Psoas muscle (tissue), 8 donors: ENCODE data around the gene MID1. TPM values are rescaled to one million over a fixed set of nuclear protein-coding genes. Genes with fewer than 3 reads are reported as not detected.

ENCODE experiments used
- ATAC-seq, 4 donors: fragments of 200-7000 bp; cut with Tn5 transposase; one replicate each; pipeline ENCODE4 v1.9.1; 2020; ENCODE audit warnings: moderate library complexity in 3 of 4, mild to moderate bottlenecking in 2 of 4
- DNase-seq, 2 donors: peaks; one replicate each; pipeline ENCODE4 v3.0.0-alpha.2; 2020
- H3K27ac ChIP-seq: fragments of 200-600 bp; one replicate; pipeline ENCODE4 v1.8.0; 2022
- H3K27me3 ChIP-seq, 3 donors: fragments of 200-600 bp in 1 of 3; one replicate each; pipeline versions ENCODE4 v1.6.1 to v1.8.0; 2013 to 2022; ENCODE audit warnings: low read length in 2 of 3, mild to moderate bottlenecking in 2 of 3, moderate library complexity in 1 of 3; ENCODE audit not compliant: insufficient read depth in 3 of 3
- H3K36me3 ChIP-seq, 2 donors: fragments of 200-600 bp in 1 of 2; one replicate each; pipeline versions ENCODE4 v1.6.1 to v1.8.0; 2013 to 2022; ENCODE audit warnings: low read depth in 1 of 2, mild to moderate bottlenecking in 1 of 2, moderate library complexity in 1 of 2; ENCODE audit not compliant: insufficient read depth in 1 of 2
- H3K4me1 ChIP-seq: fragments of 200-600 bp; one replicate; pipeline ENCODE4 v1.8.0; 2022
- H3K4me3 ChIP-seq: fragments of 200-600 bp; one replicate; pipeline ENCODE4 v1.8.0; 2022; ENCODE audit warnings: mild to moderate bottlenecking
- H3K9me3 ChIP-seq: fragments of 200-600 bp; one replicate; pipeline ENCODE4 v1.8.0; 2022
- CTCF ChIP-seq: fragments of 200-600 bp; IDR thresholded peaks from one replicate; pipeline ENCODE4 v1.8.0; 2022; ENCODE audit warnings: antibody characterized with exemption
- WGBS, 3 donors: extraction: QIAGEN DNeasy Blood & Tissue Kit; methylation state at CpG; one replicate each; pipeline versions ENCODE4 v1.1.6 to v1.1.7; 2013; 5-methylcytosine and 5-hydroxymethylcytosine counted together
- intact Hi-C, 2 donors: fragments of 100-400 bp; cut with DNase I; formaldehyde crosslinking; loops; one replicate each; pipeline versions ENCODE4 v1.11.0 to v1.14.2; 2022
- long read RNA-seq, 2 donors: library from polyadenylated mRNA; unstranded; transcript quantifications; one replicate each; pipeline ENCODE4 v2.0.0, GENCODE V29; 2021
- polyA plus RNA-seq, 3 donors: library from polyadenylated mRNA; stranded (reverse); fragments of 200-250 nt; gene quantifications; one replicate each; pipeline ENCODE4 v1.2.3, GENCODE V29; 2013
- total RNA-seq, 4 donors: library from RNA; stranded (reverse); fragmentation: NEBNext Ultra II Directional in 2 of 4; extraction: Animal tissue kit (Norgen Biotek cat#: 25700) in 2 of 4; gene quantifications; one replicate each; pipeline versions ENCODE4 v1.2.1 to v1.2.4, GENCODE V29; 2021 to 2023
- donor health status: healthy with polysubstance abuse.
- donor health status: DM: no; HTN: no; CAD: no; lungs with moderate emphysema.
- donor health status: Bipolar disorder and iron deficiency.
- donor health status: healthy.
- donor health status: DM: yes; HTN: yes; CAD: no.
- donor health status: DM: no; HTN: no; CAD: no.
- donor health status: DM: no; HTN: no; CAD: no.
- donor health status: DM: yes; HTN: yes; CAD: no.

MID1 gene
- total RNA-seq: 1 to 10 TPM in 3 of 4 donors, under 1 TPM in 1; 0.90 to 1.6 (median 1.4) TPM
- polyA plus RNA-seq: under 1 TPM; 0.28 to 0.61 (median 0.39) TPM
- long read RNA-seq, donor 1, full-length matches to known transcripts: 1 of 2 reads
- long read RNA-seq, donor 1, partial matches to known transcripts: 0 of 2 reads
- long read RNA-seq, donor 1, other reads (novel, unspliced or antisense): 1 of 2 reads
- long read RNA-seq, donor 2, full-length matches to known transcripts: 1 of 1 reads
- long read RNA-seq, donor 2, partial matches to known transcripts: 0 of 1 reads
- long read RNA-seq, donor 2, other reads (novel, unspliced or antisense): 0 of 1 reads

- TF ChIP-seq CTCF: no peak
- WGBS, 3 donors: 0 to 20% (median 1%) methylated on average over 40 to 46 of the region's 46 CpGs
These were observed at the start of gene MID1 for GRCh38 chrX:10620121-10620699. Gene MID1, minus strand, starts transcription at chrX:10620585. Its CDS starts 53,038 bp downstream, at chrX:10567547.

GRCh38 chrX:10667143-10667542, 46.8 kb upstream of the MID1 start:
- Histone ChIP-seq H3K27me3 (no peaks in the 10 kb centered on the region), H3K4me1 (no peaks in the 10 kb centered on the region), H3K27ac (no peak overlapping the region), H3K9me3 (no peaks in the 10 kb centered on the region), H3K4me3 (no peak overlapping the region), H3K36me3 (no peaks in the 10 kb centered on the region)
- WGBS, 3 donors: 60 to 82% (median 67%) methylated on average over 1 of the region's 1 CpG
- no peak for DNase-seq
- intact Hi-C loops: no loop called here
- ATAC-seq: no peak
- TF ChIP-seq CTCF: no peak

More at GRCh38 chrX:10620121-10620699, at the start of gene MID1:
- H3K27me3 ChIP-seq: peaks cover 0 to 58% (median 0%) of the 10 kb centered on the region in 3 donors
- intact Hi-C loops: no loop called here
- no peaks in the 10 kb centered on the region for H3K4me1 ChIP-seq
- no peaks in the 10 kb centered on the region for H3K36me3 ChIP-seq
- H3K27ac ChIP-seq: no peak within 1 kb of the TSS
- DNase-seq (peak; percentile 51 to 66), ATAC-seq (peak; percentile 40 to 78 (median 55))
- no peaks in the 10 kb centered on the region for H3K9me3 ChIP-seq
- H3K4me3 ChIP-seq: peak within 1 kb of the TSS; percentile 65

GRCh38 chrX:10666102-10666501, 45.7 kb upstream of the MID1 start:
- Histone ChIP-seq H3K4me1 (no peaks in the 10 kb centered on the region), H3K27me3 (no peaks in the 10 kb centered on the region), H3K27ac (no peak overlapping the region), H3K4me3 (no peak overlapping the region), H3K36me3 (no peaks in the 10 kb centered on the region), H3K9me3 (no peaks in the 10 kb centered on the region)
- 56 to 100% (median 76%) methylated on average over 1 of the region's 1 CpG for WGBS, 3 donors
- TF ChIP-seq CTCF: no peak
- intact Hi-C loops: no loop called here
- ATAC-seq (no peak), DNase-seq (no peak)

- ATAC-seq (no peak), DNase-seq (no peak)
- Histone ChIP-seq H3K9me3 (no peaks in the 10 kb centered on the region), H3K4me3 (no peak overlapping the region), H3K27ac (no peak overlapping the region), H3K4me1 (no peaks in the 10 kb centered on the region), H3K27me3 (no peaks in the 10 kb centered on the region), H3K36me3 (no peaks in the 10 kb centered on the region)
- intact Hi-C loops: no loop called here
- 82 to 95% (median 87%) methylated on average over 7 of the region's 7 CpGs for WGBS, 3 donors
- TF ChIP-seq CTCF: no peak
These were observed 45.3 kb upstream of the MID1 start for GRCh38 chrX:10665681-10666080.
